ENCODE measurements around the gene PTPRT. TPM values are rescaled to one million over a fixed set of nuclear protein-coding genes. Genes with fewer than 3 reads are reported as not detected.

PTPRT gene
- total and polyA plus RNA-seq, 2 of the 4 experiments (the other 2 are of a cell fraction) = not detected

DNA sequence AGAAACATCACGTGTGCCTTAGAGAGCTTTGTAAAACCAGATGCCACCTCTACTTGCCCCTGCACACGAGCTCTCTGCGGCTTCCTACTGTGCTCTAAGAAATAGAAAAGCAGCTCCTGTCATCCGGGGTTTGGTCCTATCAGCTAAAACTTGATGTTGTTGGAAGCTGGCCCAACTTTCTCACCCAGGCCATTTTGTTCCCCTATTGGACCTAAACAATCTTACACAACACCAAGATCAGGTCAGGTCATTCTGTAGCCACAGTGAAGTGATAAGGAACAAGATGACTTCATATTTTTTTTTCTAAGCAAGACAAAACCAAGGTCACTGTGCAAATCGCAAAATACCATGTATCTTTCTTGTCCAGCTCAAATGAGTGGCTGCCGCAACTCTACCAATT is 486.0 kb downstream of the PTPRT start:
- H3K27me3 ChIP-seq (ENCODE audit: control insufficient read depth, insufficient read depth, low read length) = no peaks in the 10 kb centered on the region
- BruUV-seq (replicated peaks) = no TSS peak
- in situ Hi-C loops (cut with MboI; ENCODE audit: low sequenced_read_pairs) = no loop called here
- WGBS, 2 experiments (ENCODE audit: extremely low coverage in 2 of 2, insufficient read length in 1 of 2) = 58% methylated on average over 4 of the region's 6 CpGs; no CpG with 5 or more reads in 1 of the 2 experiments
- H2AK9ac ChIP-seq (replicated peaks; ENCODE audit: low read depth, low read length, poor library complexity) = no peak overlapping the region
- no peak overlapping the region for H2BK120ac ChIP-seq (ENCODE audit: low read depth, low read length)
- no peak overlapping the region for H4K8ac ChIP-seq (ENCODE audit: low read depth in 2 of 2, low read length in 2 of 2)
- H3K9me3 ChIP-seq (ENCODE audit: control insufficient read depth, insufficient read depth, low read length) = peaks cover 16% of the 10 kb centered on the region
- no peak for ATAC-seq (ENCODE audit: low read depth)
- no peak overlapping the region for H3K27ac ChIP-seq (ENCODE audit: insufficient read depth, low read length)
- no peak overlapping the region for H3K9ac ChIP-seq (ENCODE audit: low read depth, low read length)
- no peak overlapping the region for H3K18ac ChIP-seq (ENCODE audit: low read depth, low read length)
- H3K9me1 ChIP-seq (ENCODE audit: insufficient read depth, low read length) = no peaks in the 10 kb centered on the region
- H2BK15ac ChIP-seq (ENCODE audit: low read depth, low read length) = no peak overlapping the region
- no peak overlapping the region for H2BK5ac ChIP-seq (ENCODE audit: low read depth, low read length, poor library complexity, severe bottlenecking)
- no peak overlapping the region for H3K4ac ChIP-seq (ENCODE audit: low read depth, low read length)
- H3K14ac ChIP-seq (replicated peaks; ENCODE audit: low read depth, low read length) = no peak overlapping the region
- TF ChIP-seq, protein P1, sequence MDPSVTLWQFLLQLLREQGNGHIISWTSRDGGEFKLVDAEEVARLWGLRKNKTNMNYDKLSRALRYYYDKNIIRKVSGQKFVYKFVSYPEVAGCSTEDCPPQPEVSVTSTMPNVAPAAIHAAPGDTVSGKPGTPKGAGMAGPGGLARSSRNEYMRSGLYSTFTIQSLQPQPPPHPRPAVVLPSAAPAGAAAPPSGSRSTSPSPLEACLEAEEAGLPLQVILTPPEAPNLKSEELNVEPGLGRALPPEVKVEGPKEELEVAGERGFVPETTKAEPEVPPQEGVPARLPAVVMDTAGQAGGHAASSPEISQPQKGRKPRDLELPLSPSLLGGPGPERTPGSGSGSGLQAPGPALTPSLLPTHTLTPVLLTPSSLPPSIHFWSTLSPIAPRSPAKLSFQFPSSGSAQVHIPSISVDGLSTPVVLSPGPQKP (IDR thresholded peaks at IDR 0.05; ENCODE audit: borderline replicate concordance, low read depth, low read length) = no peak
- TF ChIP-seq SMC3 (IDR thresholded peaks at IDR 0.05; ENCODE audit: low read depth, low read length) (no peak), CHD1 (IDR thresholded peaks at IDR 0.05; ENCODE audit: low read depth, low read length) (no peak), NFE2L2 (IDR thresholded peaks at IDR 0.05; ENCODE audit: low read depth, low read length) (no peak), MAZ (IDR thresholded peaks at IDR 0.05; ENCODE audit: borderline replicate concordance, low read depth, low read length) (no peak), RAD21 (IDR thresholded peaks at IDR 0.05; ENCODE audit: low read length) (no peak), FOS (IDR thresholded peaks at IDR 0.05; ENCODE audit: low read depth, low read length) (no peak), POLR2A (IDR thresholded peaks at IDR 0.05; ENCODE audit: low read depth, low read length) (no peak), RFX5 (IDR thresholded peaks at IDR 0.05; ENCODE audit: low read depth, low read length) (no peak), CEBPB (IDR thresholded peaks at IDR 0.05; ENCODE audit: low read depth, low read length) (no peak), BHLHE40 (IDR thresholded peaks at IDR 0.05; ENCODE audit: low read depth, low read length) (no peak), MXI1 (IDR thresholded peaks at IDR 0.05; ENCODE audit: borderline replicate concordance, low read depth, low read length) (no peak), MAFK (IDR thresholded peaks at IDR 0.05; ENCODE audit: low read depth, low read length) (no peak), RCOR1 (IDR thresholded peaks at IDR 0.05; ENCODE audit: insufficient replicate concordance, low read length) (no peak)
- TF ChIP-seq, protein P2, sequence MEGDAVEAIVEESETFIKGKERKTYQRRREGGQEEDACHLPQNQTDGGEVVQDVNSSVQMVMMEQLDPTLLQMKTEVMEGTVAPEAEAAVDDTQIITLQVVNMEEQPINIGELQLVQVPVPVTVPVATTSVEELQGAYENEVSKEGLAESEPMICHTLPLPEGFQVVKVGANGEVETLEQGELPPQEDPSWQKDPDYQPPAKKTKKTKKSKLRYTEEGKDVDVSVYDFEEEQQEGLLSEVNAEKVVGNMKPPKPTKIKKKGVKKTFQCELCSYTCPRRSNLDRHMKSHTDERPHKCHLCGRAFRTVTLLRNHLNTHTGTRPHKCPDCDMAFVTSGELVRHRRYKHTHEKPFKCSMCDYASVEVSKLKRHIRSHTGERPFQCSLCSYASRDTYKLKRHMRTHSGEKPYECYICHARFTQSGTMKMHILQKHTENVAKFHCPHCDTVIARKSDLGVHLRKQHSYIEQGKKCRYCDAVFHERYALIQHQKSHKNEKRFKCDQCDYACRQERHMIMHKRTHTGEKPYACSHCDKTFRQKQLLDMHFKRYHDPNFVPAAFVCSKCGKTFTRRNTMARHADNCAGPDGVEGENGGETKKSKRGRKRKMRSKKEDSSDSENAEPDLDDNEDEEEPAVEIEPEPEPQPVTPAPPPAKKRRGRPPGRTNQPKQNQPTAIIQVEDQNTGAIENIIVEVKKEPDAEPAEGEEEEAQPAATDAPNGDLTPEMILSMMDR (conservative IDR thresholded peaks at IDR 0.05; ENCODE audit: low read depth, low read length) = no peak
- TF ChIP-seq, protein P3, sequence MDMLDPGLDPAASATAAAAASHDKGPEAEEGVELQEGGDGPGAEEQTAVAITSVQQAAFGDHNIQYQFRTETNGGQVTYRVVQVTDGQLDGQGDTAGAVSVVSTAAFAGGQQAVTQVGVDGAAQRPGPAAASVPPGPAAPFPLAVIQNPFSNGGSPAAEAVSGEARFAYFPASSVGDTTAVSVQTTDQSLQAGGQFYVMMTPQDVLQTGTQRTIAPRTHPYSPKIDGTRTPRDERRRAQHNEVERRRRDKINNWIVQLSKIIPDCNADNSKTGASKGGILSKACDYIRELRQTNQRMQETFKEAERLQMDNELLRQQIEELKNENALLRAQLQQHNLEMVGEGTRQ (IDR thresholded peaks at IDR 0.05; ENCODE audit: low read depth, low read length) = no peak
- ChIA-PET CTCF (no interaction called here), POLR2A (ENCODE audit: unreplicated experiment) (no interaction called here)
- no peak overlapping the region for H3K4me2 ChIP-seq (ENCODE audit: low read depth, low read length)
- H3K4me3 ChIP-seq (ENCODE audit: insufficient read depth, low read depth, low read length) = no peak overlapping the region
- H2AFZ ChIP-seq (replicated peaks; ENCODE audit: low read length, poor library complexity) = no peak overlapping the region
- dilution Hi-C loops (cut with HindIII; ENCODE audit: low sequenced_read_pairs, unreplicated experiment) = no loop called here
- no peaks in the 10 kb centered on the region for H3K4me1 ChIP-seq (ENCODE audit: control insufficient read depth, insufficient read depth, low read length)
- H3K56ac ChIP-seq (ENCODE audit: extremely low read depth, insufficient read depth, low read length) = no peak overlapping the region
- intact Hi-C loops (cut with micrococcal nuclease) = no loop called here
- no peaks in the 10 kb centered on the region for H3K36me3 ChIP-seq (ENCODE audit: control insufficient read depth, insufficient read depth, low read length)
- no peak overlapping the region for H2AK5ac ChIP-seq (ENCODE audit: low read depth, low read length)
- H3K23ac ChIP-seq (ENCODE audit: low read depth, low read length) = no peak overlapping the region
- no peak overlapping the region for H4K91ac ChIP-seq (ENCODE audit: insufficient read depth, low read depth, low read length)
- no peaks in the 10 kb centered on the region for H3K79me1 ChIP-seq (ENCODE audit: low read depth in 1 of 2, low read length in 2 of 2)
- DNase-seq = no peak
- H4K5ac ChIP-seq (ENCODE audit: low read depth, low read length) = no peak overlapping the region
- no peak overlapping the region for H2BK20ac ChIP-seq (ENCODE audit: low read depth, low read length)
- no peaks in the 10 kb centered on the region for H4K20me1 ChIP-seq (ENCODE audit: insufficient read depth, low read length)

All from IMR-90 (cell line).